Stimulated activated CD4-positive, alpha-beta T cell treated with anti-CD3 and anti-CD28 coated beads, Interleukin-15, amount 100 ng/mL, for 24 hours (primary cell): ENCODE measurements around the gene PSRC1.
"Not testable (repeated sequence)": the region's sequence is repeated elsewhere in the genome, so short reads cannot be mapped to it uniquely, and the experiment has no call there.

Experiments used
- DNase-seq: peaks from one replicate; pipeline ENCODE4 v3.0.0-alpha.2; 2020

The PSRC1 gene

DNA sequence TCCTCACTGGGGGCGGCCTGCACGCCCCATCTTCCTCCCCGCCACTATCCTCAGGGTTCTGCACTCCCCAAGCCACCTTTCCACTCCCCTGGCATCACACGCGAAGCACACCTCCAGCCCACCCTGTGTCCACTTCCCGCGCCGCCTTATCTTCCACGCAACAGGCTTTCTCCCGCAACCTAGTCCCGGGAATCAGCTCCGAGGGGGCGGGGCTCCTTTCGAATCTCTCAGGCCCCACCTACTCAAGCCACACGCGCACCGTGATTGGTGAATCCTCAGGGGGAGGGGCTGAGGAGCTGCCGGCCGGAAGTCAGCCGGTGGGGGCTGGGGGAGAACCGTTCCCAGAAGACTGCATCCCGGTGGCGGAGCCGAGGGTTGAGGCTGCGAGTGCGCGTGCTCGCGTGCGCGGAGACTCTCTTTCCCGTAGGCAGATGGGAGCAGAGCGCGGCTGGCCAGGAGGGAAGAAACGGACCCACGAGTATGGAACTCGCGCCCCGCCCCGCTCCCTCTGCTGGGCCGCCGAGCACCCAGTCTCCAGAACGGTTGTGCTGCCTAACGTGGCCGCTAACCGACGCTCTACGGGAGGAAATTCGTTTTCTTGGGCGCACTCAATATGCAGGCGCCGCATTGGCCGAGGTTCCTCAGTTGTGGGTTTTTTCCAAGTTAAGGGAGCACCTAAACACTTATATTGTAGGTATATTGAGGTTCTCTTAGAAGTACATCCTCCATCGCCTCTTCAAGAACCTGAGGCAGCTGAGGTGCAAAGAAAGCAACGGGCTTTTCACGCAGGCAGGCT, at the start of gene PSRC1:
TSS of gene PSRC1 (minus strand) at position 194 of the 796 bp plus-strand sequence.
- peak; percentile 94 for DNase-seq

DNA sequence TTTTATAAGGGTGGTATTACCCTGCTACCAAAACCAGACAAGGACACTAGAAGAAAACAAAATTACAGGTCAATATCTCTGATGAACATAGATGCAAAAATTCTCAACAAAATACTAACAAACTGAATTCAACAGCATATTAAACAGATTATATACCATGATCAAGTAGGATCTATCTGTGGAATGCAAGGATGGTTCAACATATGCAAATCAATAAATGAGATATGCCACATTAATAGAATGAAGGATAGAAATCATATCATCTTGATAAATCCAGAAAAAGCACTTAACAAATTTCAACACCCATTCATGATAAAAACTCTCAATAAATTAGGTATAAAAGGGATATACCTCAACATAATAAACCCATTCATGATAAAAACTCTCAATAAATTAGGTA, 48.2 kb upstream of the PSRC1 start:
- DNase-seq = no peak

DNA sequence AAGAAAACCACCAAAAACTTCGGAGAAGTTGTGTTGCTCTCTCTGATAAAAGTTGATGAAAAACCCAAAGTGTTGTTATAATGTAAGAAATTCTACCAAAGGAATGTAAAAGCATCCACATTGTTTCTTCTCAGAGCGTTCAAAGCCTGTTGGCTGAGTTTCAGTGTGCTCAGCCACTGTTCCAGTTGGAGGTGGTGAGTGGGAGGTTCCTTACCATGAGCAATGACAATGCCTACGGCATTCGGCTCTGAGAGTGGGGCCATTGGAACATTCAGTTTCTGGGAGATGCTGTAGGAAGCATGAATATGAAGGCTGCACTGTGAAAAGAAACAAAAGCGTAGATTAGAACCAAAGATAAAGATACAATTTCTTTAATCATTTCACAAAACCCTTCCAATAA, 44.3 kb upstream of the PSRC1 start:
- no peak for DNase-seq

DNA sequence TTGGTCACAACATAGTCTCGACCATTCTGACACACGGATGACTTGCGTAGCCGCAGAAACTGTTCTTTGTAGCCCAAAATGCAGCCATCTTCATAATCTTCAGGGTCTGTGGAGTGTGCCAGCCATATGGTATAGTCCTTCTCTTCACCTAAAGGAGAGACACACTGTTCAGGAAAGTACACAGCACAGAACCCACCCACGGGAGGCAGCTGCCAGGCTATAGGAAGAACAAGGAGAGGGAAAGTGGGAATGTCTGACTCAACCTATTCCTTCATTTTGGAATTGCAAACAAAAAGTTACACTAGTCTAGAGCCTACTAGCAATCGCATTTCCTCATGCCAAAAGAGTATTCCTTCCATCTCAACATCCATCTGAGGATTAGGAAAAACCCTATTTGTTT, 40.0 kb upstream of the PSRC1 start:
- DNase-seq = no peak

DNA sequence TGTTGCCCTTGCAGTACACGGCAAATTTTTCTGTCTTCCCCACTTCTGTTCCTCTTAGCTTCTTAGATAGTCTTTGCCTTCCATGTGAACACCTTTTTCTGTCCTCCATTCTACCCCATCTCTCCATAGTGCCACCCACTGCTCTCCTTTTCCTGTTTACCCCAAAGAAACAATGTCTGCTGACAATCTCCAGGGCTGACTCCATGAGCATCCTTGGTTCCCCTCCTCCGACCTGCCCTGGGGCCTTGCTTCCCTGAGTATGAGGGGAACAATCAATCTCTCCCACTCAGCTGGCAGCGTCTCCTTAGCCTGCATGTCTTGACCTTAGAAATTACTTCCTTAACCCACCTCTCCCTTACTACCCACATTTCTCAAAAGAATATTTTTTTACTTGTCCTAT, 36.2 kb upstream of the PSRC1 start:
- no peak for DNase-seq

DNA sequence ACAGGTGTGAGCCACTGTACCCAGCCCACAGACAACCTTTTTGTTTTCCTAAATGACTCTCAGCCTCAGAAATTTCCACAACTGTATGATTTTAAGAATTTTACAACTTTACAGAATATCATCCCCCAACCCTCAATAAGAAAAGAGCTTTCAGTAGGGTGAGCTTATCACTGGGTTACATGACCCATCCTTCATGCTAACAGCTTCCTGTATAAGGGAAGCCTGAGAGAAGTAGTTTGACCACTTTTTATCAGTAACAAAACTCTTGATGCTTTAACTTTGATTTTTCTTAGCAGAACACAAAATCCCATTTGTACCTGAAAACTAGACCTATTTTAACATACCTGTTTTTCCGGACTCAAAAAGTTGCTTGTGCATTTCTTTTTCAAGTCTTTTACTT, 33.6 kb upstream of the PSRC1 start:
- no peak for DNase-seq

DNA sequence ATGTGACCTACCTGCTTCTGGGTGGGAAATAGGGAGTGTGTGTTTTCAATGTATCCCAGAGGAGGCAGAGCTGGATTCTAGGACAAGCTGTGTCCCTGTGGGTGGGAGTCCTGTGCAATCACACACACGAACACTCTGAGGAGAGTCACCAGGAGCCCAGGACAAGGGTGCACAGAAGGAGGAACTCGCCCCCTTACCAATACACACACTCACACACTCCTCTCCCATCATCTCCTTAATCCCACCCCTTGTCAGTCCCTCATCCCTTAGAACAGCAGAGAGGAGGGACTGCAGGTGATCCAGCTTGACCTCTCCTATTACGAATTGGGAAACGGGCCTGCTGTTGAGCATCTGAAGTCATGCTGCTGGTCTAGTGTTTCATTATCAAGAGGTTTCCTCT, 32.3 kb upstream of the PSRC1 start:
- no peak for DNase-seq

DNA sequence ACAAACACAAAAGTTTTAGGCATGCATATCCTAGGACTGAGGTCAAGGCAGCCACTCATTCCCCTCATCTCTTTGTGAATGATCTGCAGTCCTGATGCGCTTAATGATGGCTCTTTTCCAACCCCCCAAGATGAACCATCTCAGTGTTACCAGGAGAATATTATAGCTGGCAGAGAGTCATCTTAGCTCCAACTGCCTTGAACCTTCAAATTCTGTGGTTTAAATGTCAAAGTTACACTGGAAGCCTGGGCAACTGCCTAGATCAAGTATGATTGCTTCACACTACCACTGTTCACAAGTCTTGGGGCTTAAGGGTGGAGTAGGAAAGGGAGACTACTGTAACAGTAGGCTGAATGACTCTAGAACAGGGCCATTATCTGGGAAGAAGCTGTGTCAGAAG, 31.9 kb upstream of the PSRC1 start:
- DNase-seq = no peak

DNA sequence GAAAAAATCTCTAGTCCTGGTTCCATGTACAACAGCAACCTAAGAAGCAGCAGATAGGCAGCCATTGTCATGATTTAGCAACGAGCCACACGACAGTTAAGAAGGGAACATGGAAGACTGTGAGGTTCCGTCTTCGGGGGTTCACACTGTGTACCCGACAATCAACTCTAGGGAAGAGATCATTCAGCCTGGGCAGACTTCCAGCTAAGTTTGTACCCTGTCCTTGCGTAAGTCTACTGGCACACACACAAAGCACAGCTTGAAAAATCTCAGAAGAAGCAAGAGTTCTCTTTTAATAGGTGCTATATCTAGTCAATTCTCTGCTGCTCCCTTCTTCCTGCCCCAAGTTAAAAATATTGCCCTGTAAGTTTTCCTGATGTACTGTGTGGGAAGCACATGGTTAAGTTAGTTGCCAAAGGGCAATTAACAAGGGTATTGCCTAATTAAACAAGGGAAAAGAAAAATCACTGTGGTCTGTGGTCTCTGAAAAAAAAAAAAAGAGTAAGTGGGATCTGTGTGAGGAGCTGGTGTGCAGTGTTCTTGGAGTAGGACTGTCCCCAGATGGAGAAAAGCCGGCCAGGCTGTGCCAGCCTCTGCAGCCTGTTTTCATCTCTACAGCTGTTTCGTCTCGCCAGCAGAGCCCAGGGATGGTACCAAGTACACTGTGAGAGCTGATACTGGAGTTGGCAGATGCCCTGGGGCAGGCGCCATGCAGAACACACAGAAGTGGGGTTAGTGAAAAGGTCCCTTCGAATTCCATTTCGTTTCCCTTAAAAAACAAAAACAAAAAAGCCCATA, 30.2 kb upstream of the PSRC1 start:
- DNase-seq = no peak

DNA sequence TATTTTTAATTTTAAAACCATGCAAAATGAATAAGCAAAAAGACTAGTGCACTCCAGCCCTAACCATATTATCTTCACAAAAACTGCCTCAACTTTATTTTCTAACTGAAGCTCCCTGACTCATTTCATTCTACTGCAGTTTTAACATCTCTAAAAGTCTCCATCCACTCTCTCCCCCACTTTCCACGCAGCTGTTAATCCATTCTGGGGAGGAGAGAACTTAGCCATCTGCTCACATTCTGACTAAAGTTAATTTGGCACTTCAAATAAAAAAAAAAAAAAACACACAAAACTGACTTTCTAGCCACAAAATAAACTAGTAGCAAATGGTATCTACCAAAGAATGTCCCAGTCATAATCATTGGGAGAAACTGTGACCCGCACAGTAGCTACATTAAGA, 29.3 kb upstream of the PSRC1 start:
- no peak for DNase-seq

DNA sequence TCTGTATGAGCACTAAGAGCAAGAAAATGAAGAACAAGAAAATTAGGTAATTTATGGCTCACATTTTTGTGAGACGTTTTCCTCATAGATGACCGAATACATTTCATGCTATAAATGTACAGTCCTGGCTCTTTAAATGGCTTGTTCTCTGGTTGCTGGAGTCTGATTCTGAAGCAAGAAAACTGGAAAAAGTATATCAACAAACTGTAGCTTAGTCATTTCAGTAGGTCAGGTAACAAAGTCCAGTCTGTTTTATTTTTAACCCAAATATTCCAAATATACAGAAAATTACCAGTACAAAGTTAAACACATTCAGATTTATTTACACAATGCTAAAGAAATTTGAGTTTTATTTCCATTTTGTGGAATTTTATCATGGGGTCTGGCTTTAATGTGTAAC, 26.4 kb upstream of the PSRC1 start:
- DNase-seq = no peak

DNA sequence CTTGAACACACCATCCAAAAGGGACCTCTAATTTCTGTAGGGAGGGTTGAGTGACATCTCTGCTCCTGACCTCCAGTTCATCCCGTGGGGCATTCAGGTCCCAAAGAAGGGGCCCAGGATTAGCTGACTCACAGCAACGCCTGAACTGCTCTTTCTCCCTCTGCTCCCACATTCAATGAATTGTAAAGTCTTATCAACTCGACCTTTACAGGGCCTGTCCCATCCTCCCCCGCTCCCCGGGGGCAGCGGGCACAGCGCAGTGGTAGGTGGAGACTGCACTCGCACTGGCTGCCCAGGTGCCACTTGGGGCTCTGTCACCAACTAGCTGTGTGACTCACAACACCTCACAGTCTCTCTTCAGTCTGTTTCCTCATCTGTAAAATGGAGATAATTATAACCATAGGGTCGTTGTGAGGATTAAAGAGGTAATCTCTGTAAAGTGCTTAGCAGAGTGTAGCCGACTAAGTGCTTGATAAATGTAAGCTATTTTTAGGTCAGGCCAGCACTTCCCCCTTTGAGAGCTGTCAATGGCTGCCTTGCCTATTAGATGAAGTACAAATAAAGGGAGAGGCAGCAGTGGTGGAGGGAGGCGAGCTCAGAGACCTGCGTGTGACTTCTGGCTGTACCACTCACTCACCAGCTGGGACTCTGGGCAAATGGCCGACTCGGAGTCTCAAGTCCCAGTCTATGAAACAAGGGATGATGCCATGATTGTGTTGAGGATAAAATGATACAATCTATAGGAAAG, 24.5 kb upstream of the PSRC1 start:
- no peak for DNase-seq

DNA sequence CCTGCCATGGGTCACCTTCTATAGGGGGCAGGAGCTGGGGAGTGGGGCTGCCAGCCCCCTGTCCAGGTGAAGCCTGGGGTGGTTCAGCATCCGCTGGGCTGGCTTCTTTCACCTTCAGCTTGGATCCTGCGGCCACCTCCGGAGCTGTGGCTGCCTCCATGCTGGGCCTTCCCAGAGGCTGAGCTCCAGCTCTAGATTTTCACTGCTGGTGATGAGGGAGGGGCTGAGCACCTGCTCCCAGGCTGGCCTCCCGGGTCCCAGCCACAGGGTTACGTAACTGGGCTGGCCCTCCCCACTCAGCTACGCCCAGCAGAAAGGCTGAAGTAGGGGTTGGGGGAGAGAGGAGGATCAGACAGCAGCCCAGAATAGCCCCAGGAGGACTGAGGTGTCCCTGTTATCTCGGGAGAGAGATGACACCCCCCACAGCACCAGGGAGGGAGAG, 23.9 kb upstream of the PSRC1 start, which contains the start of gene MYBPHL:
TSS of gene MYBPHL (minus strand) at position 180 of the 442 bp plus-strand sequence. CDS start at position 160, 20 bp downstream.
- DNase-seq = no peak

DNA sequence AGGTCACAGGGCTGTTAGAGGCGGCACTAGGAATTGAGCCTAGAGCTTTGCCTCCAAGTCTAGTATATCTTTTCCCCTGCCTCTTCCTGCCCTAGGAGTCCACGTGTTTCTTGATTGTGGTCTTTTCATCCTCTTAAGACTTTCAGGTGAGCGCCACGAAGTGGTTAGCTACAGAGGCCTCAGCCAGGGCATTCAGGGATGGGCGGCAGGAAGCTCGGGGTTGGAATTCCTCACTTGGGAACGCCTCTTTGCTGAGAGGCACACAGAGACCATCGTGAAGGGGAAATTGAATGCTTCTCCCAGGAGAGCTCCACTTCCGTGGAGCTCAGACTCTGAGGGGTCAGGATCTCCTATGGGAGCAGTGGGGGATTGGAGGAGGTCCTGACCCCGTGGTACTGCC, 23.0 kb upstream of the PSRC1 start:
- DNase-seq = not testable (repeated sequence)

DNA sequence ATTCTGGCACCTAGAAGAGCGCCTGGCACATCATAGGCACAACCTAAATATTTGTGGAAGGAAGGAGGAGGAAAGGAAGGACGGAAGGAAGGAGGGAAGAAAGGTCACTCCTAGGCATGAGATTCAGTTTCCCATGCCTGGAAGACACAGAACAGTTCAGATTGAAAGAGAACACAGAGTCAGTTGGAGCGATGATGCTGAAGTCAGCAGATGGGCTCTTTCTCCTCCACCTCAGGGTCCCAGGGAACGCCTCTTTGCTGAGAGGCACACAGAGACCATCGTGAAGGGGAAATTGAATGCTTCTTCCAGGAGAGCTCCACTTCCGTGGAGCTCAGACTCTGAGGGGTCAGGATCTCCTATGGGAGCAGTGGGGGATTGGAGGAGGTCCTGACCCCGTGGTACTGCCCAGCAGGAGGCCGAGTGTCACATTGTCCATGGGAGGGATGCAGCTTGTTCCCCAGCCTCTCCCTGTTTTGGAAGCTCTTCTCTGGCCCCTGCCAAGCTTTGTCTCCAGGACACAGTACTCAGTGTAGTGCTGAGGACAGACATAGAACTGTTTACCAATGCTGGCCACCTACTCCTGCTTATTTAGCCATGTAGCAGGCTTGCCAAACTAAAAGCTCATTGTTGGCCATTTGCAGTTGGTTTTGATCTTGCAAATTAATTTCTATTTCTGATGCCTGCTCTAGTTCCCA, 21.4 kb upstream of the PSRC1 start:
- DNase-seq = no peak

DNA sequence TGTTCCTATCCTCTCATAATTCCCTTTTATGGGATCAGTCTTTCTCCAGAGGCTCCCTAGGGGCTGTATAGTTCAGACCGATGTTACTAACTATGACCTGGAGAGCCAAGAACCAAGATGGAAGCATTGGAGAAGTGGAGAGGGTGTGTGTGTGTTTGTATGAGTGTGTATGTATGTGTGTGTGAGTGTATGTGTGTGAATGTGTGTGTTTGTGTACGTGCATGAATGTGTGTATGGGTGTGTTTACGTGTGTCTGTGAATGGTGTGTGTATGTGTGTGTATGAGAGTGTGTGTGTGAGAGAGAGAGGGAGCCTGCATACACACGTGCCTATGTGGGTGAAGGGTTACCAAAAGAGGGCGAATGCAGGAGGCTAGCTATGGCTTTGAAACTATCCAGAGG, 18.9 kb upstream of the PSRC1 start:
- DNase-seq = no peak

DNA sequence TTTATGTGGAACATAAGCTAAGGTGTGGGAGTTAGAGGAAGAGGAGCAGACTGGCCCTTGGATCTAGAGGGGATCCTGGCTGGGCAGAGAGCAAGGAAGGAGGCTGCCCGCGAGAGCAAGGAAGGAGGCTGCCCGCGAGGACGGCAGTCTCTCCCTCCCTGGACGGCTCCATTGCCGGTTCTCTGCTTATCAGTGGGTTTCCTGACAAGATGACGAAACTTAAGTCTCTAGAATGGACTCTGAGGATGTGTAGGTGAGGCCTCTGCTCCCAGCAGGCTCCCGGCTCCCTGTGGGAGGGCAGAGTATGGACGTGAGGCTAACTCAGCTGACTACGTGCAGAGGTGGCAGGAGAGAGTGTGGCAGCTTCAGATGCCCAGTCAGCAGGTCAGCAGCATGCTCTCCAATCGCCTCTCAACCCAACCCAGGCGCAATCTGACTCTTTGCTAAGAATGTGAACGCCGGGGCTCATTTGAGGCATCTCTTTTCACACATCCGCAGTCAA, 17.8 kb upstream of the PSRC1 start:
- DNase-seq = no peak

DNA sequence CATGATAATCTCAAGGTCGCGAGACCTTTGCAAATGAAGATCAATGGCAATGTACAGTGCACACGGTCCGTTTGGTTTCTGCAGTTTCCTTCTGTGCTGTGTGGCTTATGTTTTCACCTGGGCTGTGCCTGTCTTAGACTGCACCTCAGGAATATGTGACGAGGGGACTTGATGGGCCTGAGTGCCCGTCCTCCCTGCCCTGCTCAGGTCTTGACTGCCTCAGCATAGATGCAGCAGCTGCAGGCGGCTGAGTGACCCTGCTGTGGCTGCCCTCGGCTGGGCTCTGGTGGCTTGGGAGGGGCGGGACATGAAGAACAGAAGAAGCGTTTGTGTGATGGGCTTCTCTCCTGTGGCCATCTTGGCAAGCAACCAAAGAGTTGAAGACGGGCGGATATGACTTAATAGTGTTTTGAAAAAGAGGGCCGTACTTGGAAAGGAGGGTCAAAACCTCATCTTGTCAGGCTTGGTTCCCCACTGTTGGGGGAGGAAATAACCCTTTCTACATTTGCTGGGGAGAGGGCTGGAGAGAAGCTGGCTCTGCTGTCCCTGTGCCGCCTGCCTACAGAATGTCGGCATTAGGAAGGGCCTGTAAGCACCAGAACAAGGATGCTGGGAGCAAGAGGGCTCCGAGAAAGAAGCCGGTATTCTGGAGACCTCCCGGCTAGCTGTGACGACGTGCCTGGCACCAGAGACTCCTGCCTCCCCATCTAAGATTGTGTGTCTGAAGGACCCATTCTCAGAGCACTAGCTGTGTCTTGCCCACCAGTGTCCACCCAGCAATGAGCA, 16.8 kb upstream of the PSRC1 start:
- DNase-seq = no peak

DNA sequence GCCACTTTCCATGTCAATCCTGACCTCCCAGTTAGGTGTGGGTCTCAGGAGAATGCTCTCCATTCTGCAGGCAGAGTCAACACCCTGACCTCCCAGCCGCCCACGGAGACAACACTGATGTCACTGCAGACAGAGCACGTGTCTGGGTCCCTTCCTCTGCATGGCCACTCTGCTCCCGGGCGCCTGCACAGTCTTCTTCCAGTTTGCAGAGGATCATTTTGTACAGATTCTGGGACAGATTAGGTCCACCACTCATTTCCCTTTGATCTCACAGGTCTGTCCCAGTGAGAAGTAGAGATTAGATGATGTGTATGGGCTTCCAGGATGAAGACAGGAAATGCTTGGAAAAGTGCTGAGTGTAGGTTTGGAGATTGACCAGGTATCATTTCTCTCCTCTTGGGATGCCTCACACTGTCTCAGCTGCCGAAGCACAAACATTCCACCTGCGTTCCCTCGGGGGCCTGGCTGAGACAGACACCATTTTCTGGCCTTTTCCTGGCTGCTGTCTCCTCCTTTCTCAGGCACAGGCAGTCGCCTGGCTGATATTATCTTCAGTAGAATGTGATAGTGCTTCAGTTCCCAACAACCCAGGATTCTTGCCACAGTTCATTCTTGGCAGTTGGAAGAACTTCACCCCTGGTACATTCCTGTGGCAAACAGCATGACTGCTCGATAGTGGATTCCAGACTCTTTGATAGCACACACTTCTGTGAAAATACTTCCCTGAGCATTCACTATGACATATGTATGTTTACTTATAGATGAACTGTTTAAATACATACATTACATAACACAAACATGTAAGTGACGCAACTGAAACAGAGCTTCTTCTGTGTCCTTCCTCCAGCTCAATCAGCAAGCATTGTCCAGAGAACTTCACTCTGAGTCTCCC, 16.0 kb upstream of the PSRC1 start:
- peak; percentile 23 for DNase-seq

DNA sequence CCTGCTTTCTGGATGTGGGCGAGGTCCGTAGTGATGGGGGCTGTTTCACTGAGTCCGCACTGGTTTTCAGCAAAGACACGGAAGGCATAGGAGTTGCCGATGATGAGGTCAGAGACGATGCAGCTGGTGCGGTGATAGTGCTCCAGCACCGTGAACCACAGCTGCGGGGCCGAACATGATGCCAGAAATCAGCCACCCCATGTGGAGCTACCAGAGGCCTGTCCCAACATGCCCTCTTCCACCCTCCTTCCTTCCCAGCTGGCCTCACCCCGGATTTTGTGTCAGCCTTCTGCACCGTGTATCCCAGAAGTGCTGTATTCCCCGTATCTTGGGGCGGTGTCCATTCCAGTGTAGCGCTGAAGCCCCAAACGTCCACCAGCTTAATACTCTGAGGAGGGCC, 13.8 kb upstream of the PSRC1 start:
- DNase-seq = no peak
